ENCODE measurements around the gene ID2. TPM values are rescaled to one million over a fixed set of nuclear protein-coding genes. Genes with fewer than 3 reads are reported as not detected.
A peak's percentile ranks its signal among the peaks of the same experiment; 100 is the strongest.

Gene ID2
- total RNA-seq, 1 donor from 2014 or later: 310 TPM

DNA sequence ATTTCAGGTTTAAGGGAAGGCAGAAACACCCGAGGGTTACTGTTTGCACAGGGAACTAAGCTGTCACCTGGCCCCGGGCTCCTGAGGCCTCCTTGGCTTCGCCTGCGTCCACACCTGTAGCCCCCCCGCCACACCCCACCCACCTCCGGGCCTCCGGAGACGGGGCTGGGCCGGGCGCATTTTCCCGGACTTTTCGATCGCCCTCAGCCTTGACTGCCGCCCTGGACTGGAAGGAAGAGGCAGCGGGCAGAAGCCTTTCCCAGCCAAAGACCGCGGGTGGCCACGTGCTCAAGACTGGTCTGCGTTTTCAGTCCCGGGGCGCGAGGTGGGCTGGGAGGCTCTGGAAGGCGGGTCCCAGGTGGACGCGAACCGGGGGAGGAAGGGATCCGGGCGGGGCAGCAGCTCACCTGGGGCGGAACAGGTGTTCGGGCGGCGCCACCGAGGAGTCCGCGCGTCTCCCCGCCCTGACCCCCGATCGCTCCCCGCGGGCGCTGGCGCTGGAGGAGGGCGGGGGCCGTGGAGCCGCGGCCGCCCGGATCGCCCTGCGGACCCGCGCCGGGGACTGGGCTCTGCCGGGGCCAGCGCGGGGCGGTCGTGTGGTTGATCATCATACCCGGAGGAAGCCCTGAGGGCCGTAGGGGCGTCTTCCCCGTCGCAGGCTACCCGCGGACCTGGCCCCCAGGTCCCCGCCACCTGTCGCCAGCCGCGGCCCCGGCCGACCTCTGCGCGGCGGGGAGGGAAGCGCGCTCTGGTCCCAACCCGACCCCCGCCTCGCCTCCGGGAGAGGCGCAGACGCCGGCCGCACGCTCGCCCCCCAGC is 3.2 kb downstream of the ID2 start:
- DNase-seq (ENCODE audit: extremely low spot score, unreplicated experiment): peak; percentile 83
- no peak for TF ChIP-seq CTCF (conservative IDR thresholded peaks at IDR 0.05)
- H3K27ac Mint-ChIP-seq: peak overlapping the region; percentile 95
- H3K27me3 Mint-ChIP-seq: no peaks in the 10 kb centered on the region
- H3K9me3 Mint-ChIP-seq: no peaks in the 10 kb centered on the region
- peak overlapping the region; percentile 99 for H3K4me3 Mint-ChIP-seq
- H3K4me1 Mint-ChIP-seq (ENCODE audit: unreplicated experiment): peaks cover 10% of the 10 kb centered on the region
- H3K36me3 Mint-ChIP-seq: peaks cover 25% of the 10 kb centered on the region

DNA sequence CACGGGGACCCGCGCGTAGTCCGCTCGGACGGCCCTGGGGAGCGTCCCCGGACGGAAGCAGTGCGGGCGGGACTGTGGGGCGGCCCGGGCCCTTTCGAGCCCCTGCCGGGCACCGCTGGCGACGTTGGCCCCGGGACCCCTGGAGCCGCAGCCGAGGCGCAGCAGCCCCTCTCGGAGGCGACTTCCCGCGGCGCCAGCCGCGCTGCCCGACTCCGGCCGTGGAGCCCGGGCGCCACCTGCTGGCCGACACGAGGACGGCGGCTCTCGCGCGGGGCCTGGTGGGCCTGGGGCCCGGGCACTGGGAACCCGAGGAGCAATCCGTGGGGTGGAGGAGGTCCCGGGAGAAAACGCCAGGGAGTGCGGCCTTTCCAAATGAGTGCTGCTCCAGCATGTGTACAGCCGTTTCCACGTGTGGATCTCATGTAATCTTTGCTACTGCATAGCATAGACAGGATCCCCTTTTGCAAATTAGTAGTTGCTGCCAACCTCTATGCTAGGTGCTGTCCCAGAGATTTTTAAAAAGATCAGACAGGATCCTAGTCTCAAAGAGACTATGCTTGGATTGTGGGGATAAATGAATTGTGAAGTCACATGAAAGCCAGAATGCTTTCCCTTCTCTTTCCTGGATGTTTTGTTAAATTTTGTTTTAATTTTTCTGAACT is 4.0 kb downstream of the ID2 start:
- peak; percentile 93 for DNase-seq (ENCODE audit: extremely low spot score, unreplicated experiment)
- peak overlapping the region; percentile 69 for H3K27ac Mint-ChIP-seq
- no peaks in the 10 kb centered on the region for H3K27me3 Mint-ChIP-seq
- H3K9me3 Mint-ChIP-seq: no peaks in the 10 kb centered on the region
- peaks cover 25% of the 10 kb centered on the region for H3K36me3 Mint-ChIP-seq
- peak; percentile 99 for TF ChIP-seq CTCF (conservative IDR thresholded peaks at IDR 0.05)
- H3K4me1 Mint-ChIP-seq (ENCODE audit: unreplicated experiment): peaks cover 8% of the 10 kb centered on the region
- peak overlapping the region; percentile 76 for H3K4me3 Mint-ChIP-seq

DNA sequence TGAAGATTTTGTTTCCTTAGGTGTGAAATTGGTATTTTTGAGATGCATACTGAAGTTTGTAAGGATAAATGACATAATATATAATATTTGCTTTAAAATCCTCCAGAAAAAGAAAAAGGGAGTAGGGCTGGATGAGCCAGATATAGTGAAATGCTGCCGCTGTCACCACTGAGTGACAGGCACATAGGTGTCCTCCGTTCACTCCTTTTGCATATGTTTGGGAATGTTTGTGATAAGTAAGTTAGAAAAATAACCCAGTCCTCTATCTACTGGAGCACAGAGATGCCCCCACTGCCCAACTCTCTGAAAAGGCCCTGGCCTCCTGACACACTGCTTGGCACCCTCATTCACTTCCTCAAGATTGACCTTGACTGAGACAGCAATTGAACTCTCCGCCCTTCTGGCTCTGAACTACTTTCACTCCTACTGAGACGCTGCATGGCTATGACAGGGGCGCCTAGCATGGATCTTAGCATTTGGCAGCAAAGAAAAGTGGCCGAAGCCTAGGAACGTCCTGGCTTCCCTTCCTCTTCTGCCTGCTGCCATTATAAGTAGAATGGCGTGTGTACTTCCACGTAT is 10.1 kb downstream of the ID2 start:
- no peaks in the 10 kb centered on the region for H3K27me3 Mint-ChIP-seq
- TF ChIP-seq CTCF (conservative IDR thresholded peaks at IDR 0.05): no peak
- peaks cover 5% of the 10 kb centered on the region for H3K9me3 Mint-ChIP-seq
- no peak overlapping the region for H3K27ac Mint-ChIP-seq
- no peak for DNase-seq (ENCODE audit: extremely low spot score, unreplicated experiment)
- H3K4me1 Mint-ChIP-seq (ENCODE audit: unreplicated experiment): peaks cover 6% of the 10 kb centered on the region
- H3K4me3 Mint-ChIP-seq: peak overlapping the region; percentile 35
- H3K36me3 Mint-ChIP-seq: peaks cover 3% of the 10 kb centered on the region

DNA sequence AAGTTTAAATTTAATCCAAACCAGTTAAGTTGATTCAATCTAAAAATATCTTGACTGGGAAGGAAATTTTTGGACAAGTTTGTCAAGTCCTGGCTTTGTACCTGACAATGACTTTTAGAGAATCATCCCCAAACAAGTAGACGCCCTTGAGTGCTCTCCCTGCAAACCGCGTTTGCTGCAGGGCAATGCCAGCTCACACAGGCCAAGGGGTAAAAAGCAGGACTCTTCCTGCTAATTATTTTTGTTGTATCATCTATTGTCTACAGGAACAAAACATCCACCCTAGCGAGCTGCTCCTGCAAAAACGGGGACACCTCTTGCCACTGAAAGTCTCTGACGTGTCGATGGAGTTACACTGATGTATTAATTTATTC is 10.9 kb downstream of the ID2 start:
- H3K36me3 Mint-ChIP-seq: peaks cover 3% of the 10 kb centered on the region
- peaks cover 6% of the 10 kb centered on the region for H3K4me1 Mint-ChIP-seq (ENCODE audit: unreplicated experiment)
- H3K9me3 Mint-ChIP-seq: peaks cover 6% of the 10 kb centered on the region
- no peak for DNase-seq (ENCODE audit: extremely low spot score, unreplicated experiment)
- no peak for TF ChIP-seq CTCF (conservative IDR thresholded peaks at IDR 0.05)
- H3K27ac Mint-ChIP-seq: peak overlapping the region; percentile 59
- no peaks in the 10 kb centered on the region for H3K27me3 Mint-ChIP-seq
- no peak overlapping the region for H3K4me3 Mint-ChIP-seq

DNA sequence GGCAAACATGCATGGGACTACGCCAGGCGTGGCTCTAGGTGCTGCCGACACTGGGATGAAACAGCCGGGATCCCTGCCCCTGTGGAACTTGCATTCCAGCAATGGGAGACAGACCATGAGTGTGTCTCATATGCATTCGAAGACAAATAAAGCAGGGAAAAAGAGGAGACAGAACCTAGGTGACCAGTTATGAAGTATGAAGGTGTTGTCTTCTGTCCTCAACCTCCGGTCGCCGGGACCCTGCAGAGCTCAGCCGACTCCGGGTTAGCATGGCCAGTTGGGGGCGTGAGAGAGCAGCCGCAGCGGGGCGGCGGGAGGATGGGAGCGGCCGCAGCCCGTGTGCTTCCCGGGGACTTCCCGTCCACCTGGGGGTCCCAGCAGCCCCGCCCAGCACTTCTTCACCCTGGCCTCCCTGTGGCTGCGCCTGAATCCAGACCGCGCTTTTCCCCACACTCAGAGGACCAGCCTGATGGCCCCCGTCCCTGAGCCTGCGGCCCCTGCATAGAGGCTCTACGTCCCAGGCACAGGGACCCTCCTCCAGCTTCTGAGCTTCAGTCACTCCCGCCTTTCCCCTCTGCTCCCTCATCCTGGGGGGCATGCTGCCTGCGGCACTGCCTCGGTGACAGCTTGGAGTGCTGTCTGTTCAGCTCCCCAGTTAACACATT is 11.4 kb downstream of the ID2 start:
- Mint-ChIP-seq H3K9me3 (peaks cover 6% of the 10 kb centered on the region), H3K36me3 (peaks cover 3% of the 10 kb centered on the region), H3K4me3 (no peak overlapping the region), H3K4me1 (ENCODE audit: unreplicated experiment) (peaks cover 6% of the 10 kb centered on the region), H3K27ac (peak overlapping the region; percentile 59), H3K27me3 (no peaks in the 10 kb centered on the region)
- TF ChIP-seq CTCF (conservative IDR thresholded peaks at IDR 0.05): peak; percentile 71
- DNase-seq (ENCODE audit: extremely low spot score, unreplicated experiment): no peak

Measured in type B pancreatic cell (in vitro differentiated cells).